Peyer's patch (tissue), 4 donors: Measurements from ENCODE around the gene SCYL1.

Experiments
- POLR2A ChIP-seq, 2 donors: fragments of 450-650 bp; IDR thresholded peaks; one replicate each; pipeline ENCODE4 v1.5.1; 2017; ENCODE audit warnings: antibody characterized with exemption in 2 of 2, mild to moderate bottlenecking in 2 of 2, moderate library complexity in 2 of 2
- TF ChIP-seq, protein P1 (sequence below), 6 experiments: fragments of 450-650 bp in 4 of 6; fragments of 200-600 bp in 2 of 6; sonication (generic) in 1 of 6; IDR thresholded peaks; one replicate each; pipeline ENCODE4 v1.5.1; 2017 to 2019; ENCODE audit warnings: antibody characterized with exemption in 6 of 6, mild to moderate bottlenecking in 3 of 6, moderate library complexity in 1 of 6

DNA sequence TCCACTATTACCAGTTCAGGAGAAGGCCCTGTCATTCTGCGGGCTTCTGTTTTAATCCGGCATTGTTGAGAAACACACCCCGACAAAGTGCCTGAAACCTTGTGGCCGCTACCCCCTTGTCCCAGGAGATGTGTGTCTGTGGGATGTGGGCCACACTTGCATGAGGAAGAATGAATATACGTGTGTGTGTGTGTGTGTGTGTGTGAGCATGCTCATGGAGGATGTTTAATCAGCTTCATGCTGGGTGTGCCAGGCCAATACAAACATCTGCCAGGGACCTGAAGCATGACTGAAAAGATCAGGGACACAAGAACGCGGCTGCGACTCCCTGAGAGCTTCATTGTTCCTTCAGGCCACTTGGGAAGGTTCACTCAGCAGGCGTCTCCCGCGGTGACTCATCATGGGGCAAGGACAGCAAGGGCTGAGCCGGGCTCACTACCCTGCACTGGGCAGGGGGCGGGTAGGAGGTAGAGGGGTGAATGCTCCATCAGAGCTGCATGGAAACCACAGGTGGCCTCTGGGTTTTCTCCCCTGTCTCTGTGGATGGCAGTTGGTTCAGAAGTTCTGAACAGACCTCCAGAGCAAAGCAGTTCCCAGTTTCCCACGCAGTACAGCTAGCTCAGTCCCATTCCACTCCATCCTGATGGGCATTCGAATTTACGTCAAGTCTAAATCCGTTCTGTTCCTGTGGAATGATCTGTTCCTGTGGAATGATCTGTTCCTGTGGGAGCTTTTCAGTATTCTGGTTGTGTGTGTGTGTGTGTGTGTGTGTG lies 33.1 kb upstream of the SCYL1 start:
- TF ChIP-seq, protein P1, sequence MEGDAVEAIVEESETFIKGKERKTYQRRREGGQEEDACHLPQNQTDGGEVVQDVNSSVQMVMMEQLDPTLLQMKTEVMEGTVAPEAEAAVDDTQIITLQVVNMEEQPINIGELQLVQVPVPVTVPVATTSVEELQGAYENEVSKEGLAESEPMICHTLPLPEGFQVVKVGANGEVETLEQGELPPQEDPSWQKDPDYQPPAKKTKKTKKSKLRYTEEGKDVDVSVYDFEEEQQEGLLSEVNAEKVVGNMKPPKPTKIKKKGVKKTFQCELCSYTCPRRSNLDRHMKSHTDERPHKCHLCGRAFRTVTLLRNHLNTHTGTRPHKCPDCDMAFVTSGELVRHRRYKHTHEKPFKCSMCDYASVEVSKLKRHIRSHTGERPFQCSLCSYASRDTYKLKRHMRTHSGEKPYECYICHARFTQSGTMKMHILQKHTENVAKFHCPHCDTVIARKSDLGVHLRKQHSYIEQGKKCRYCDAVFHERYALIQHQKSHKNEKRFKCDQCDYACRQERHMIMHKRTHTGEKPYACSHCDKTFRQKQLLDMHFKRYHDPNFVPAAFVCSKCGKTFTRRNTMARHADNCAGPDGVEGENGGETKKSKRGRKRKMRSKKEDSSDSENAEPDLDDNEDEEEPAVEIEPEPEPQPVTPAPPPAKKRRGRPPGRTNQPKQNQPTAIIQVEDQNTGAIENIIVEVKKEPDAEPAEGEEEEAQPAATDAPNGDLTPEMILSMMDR (IDR thresholded peaks at IDR 0.05): peak in 2 of 6 experiments; percentile 15 to 21
- TF ChIP-seq POLR2A (IDR thresholded peaks at IDR 0.05): peak in 1 of 2 donors; percentile 80
